HUES48 (cell line): ENCODE results near the gene KIR3DL2.
"Not testable (repeated sequence)": the region's sequence is repeated elsewhere in the genome, so short reads cannot be mapped to it uniquely, and the experiment has no call there.

ENCODE experiments used
- H3K27ac ChIP-seq: one replicate; pipeline ENCODE4 v1.7.0; 2013; ENCODE audit warnings: low read depth, low read length, inconsistent platforms
- H3K27me3 ChIP-seq: 2 replicates; pipeline ENCODE4 v1.6.1; 2013; ENCODE audit warnings: mild to moderate bottlenecking, low read length; ENCODE audit not compliant: control insufficient read depth, insufficient read depth
- H3K36me3 ChIP-seq: 2 replicates; pipeline ENCODE4 v1.6.1; 2013; ENCODE audit warnings: low read length; ENCODE audit not compliant: control insufficient read depth, insufficient read depth
- H3K4me1 ChIP-seq: 2 replicates; pipeline ENCODE4 v1.6.1; 2013; ENCODE audit warnings: mild to moderate bottlenecking, low read length; ENCODE audit not compliant: control insufficient read depth, insufficient read depth
- H3K4me3 ChIP-seq: 2 replicates; pipeline ENCODE4 v1.5.1; 2013; ENCODE audit warnings: mild to moderate bottlenecking, low read depth, low read length
- H3K9ac ChIP-seq: 2 replicates; pipeline ENCODE4 v1.6.1; 2013; ENCODE audit warnings: mild to moderate bottlenecking, low read depth, low read length, moderate library complexity
- H3K9me3 ChIP-seq: 2 replicates; pipeline ENCODE4 v1.6.1; 2013; ENCODE audit warnings: low read length; ENCODE audit not compliant: control insufficient read depth, insufficient read depth

KIR3DL2 gene

DNA sequence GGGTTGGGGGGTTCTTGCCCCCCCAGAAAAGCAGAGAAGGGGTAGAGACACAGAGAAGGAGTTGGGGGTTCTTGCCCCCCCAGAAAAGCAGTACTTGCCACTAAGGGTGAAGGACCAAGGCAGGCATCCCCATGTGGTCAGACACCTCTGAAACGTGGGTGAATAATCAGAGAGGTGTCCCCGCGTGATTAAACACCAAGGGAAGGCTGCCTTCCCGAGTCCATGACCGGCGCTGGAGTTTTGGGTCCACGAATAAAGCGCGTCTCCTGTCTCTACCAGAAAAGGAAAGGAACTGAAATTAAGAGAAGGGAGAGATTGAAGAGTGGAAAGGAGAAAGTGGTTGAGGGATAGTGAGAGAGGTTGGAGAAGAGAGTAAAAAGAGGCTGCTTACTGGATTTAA, 49.4 kb downstream of the KIR3DL2 start:
- H3K27me3 ChIP-seq, H3K9me3 ChIP-seq, H3K4me3 ChIP-seq, H3K36me3 ChIP-seq, H3K27ac ChIP-seq, H3K4me1 ChIP-seq, H3K9ac ChIP-seq: not testable (repeated sequence)

DNA sequence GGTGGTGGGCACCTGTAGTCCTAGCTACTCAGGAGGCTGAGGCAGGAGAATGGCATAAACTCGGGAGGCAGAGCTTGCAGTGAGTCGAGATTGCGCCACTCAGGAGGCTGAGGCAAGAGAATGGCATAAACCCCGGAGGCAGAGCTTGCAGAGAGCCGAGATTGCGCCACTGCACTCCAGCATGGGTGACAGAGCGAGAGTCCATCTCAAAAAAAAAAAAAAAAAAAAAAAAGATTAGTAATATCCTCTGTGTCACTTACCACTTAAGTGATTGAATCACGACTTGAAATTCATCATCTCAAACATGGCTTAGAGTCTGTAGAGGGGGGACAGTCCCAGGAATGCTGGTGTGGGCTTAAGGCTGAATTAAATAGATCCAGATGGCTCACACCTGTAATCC, 50.9 kb downstream of the KIR3DL2 start:
- not testable (repeated sequence) for H3K27me3 ChIP-seq, H3K9me3 ChIP-seq, H3K27ac ChIP-seq, H3K9ac ChIP-seq, H3K4me1 ChIP-seq, H3K4me3 ChIP-seq, H3K36me3 ChIP-seq

DNA sequence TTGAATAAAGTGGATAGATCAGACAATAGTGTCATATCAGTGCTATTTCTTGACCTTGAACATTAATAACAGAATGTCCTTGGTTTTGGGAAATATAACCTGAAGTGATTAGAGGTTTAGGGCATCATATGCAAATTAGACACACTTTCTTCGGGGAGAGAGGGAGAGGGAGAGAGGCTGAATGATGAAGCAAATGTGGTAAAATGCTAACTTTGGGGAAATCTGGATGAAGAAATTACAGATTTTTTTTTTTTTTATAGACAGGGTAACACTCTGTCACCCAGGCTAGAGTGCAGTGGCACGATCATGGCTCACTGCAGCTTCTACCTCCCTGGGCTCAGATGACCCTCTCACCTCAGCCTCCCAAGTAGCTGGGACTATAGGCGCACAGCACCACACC, 51.8 kb downstream of the KIR3DL2 start:
- Histone ChIP-seq H3K4me1 (peaks cover 9% of the 10 kb centered on the region; the same call in 1 of the 2 replicates), H3K27me3 (no peaks in the 10 kb centered on the region), H3K27ac (no peak overlapping the region), H3K9ac (no peak overlapping the region), H3K4me3 (no peak overlapping the region), H3K36me3 (no peaks in the 10 kb centered on the region), H3K9me3 (no peaks in the 10 kb centered on the region)

DNA sequence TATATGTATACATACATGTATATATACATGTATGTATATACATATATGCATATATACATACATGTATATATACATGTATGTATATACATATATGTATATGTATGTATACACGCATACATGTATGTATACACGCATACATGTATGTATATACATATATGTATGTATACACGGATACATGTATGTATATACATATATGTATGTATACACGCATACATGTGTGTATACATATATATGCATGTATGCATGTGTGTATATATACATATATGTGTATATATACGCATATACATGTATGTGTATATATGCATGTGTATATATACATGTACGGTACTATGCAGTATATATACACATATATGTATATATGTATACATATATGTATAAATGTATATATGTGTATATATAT, 53.1 kb downstream of the KIR3DL2 start:
- no peaks in the 10 kb centered on the region for H3K27me3 ChIP-seq
- no peak overlapping the region for H3K9ac ChIP-seq
- H3K4me1 ChIP-seq, result peaks cover 9% of the 10 kb centered on the region; the same call in 1 of the 2 replicates
- no peaks in the 10 kb centered on the region for H3K9me3 ChIP-seq
- no peak overlapping the region for H3K27ac ChIP-seq
- no peaks in the 10 kb centered on the region for H3K36me3 ChIP-seq
- H3K4me3 ChIP-seq, result no peak overlapping the region

DNA sequence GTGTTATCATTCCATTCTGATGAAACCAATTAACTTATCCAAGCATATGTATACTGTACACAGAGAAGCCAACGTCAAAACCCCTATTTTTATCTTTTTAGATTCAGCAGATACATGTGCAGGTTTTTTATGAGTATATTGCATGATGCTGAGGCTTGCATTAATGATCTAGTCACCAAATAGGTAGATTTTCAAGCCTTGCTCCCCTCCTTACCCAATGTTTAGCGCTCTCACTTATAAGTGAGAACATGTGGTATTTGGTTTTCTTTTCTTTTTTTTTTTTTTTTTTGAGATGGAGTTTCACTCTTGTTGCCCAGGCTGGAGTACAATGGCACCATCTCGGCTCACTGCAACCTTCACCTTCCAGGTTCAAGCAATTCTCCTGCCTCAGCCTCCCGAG, 54.0 kb downstream of the KIR3DL2 start:
- not testable (repeated sequence) for H3K9me3 ChIP-seq, H3K9ac ChIP-seq, H3K4me1 ChIP-seq

DNA sequence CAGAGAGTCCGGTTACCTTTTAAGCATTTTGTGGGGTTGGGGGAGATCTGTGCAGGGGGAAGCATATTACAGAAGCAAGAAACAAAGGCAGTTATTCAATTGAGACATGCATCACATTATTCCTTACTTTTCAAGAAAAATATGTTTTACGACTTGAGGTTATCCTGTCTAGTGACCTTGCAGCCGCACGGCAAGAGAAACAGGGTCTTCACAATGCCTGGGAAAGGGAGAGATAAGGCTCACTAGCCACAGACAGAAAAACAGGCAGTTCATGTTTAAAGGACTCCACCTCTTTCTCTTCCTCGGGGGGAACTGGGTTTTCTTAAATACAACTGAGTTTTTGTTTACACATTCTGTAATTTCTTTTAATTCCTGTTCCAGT, 55.2 kb downstream of the KIR3DL2 start:
- Histone ChIP-seq H3K4me1 (peaks cover 9% of the 10 kb centered on the region; the same call in 1 of the 2 replicates), H3K27ac (no peak overlapping the region)

More for the DNA sequence above, 54.0 kb downstream of the KIR3DL2 start:
- not testable (repeated sequence) for H3K27ac ChIP-seq, H3K4me3 ChIP-seq, H3K36me3 ChIP-seq, H3K27me3 ChIP-seq

DNA sequence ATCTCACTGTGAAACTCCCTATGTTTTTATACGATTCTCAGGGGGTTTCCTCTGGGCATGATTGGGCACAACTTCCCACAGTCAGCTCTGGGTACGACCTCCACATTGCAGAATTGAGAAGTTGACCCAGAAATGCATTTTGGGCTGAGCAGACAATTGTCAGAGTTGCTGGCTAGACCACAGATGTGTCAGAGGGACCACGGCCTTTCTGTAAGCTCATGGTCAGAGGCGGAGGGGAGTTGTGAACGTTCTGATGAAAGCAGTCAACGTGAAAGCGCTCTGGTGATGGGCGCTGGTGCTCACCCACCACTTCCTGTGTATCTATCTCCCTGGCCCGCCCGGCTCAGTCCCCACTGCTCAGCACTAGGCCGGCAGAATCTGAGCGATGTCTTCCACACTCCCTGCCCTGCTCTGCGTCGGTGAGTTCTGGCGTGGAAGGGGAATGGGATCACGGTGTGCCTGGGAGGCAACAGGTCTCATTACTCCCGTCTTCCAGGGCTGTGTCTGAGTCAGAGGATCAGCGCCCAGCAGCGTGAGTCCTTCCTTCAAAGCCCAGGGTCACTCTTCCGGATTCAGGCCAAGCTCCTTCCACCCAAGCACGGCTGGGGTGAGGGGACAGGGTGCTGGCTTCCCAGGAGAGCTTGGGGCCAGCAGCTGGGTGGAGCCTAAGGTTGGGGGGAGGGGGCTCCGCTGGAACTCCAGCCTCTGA, 55.7 kb downstream of the KIR3DL2 start, which contains the start of gene NCR1:
Gene NCR1 (plus strand): TSS at position 346 of the 709 bp plus-strand sequence. CDS start 40 bp downstream, at position 386.
- Histone ChIP-seq H3K27ac (no peak within 1 kb of the TSS), H3K9ac (no peak within 1 kb of the TSS)

More for the DNA sequence above, 55.2 kb downstream of the KIR3DL2 start:
- Histone ChIP-seq H3K9ac (no peak overlapping the region), H3K27me3 (no peaks in the 10 kb centered on the region), H3K4me3 (no peak overlapping the region), H3K36me3 (no peaks in the 10 kb centered on the region), H3K9me3 (no peaks in the 10 kb centered on the region)

DNA sequence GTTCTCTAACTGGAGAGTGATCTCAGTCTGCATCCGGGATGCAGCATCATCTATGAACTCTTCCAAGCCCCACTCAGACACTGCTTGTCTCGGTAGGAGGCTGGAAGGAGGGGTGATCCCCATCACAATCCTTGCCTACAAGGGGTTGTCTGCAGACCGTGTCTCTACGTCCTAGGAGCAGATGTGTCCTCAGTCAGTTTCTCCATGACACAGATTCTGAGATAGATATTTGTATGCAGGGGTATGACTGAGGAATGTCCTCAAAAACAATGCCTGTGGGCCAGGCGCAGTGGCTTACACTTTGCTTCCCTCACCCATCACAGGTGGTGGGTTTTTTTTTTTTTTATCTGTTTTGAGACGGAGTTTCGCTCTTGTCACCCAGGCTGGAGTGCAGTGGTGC, 56.6 kb downstream of the KIR3DL2 start:
- Histone ChIP-seq H3K4me1 (peaks cover 9% of the 10 kb centered on the region; the same call in 1 of the 2 replicates), H3K9me3 (no peaks in the 10 kb centered on the region), H3K4me3 (no peak overlapping the region), H3K27ac (no peak overlapping the region), H3K9ac (no peak overlapping the region), H3K36me3 (no peaks in the 10 kb centered on the region), H3K27me3 (no peaks in the 10 kb centered on the region)

More for the DNA sequence above, 55.7 kb downstream of the KIR3DL2 start, which contains the start of gene NCR1:
- H3K4me1 ChIP-seq, result peaks cover 9% of the 10 kb centered on the region; the same call in 1 of the 2 replicates
- H3K27me3 ChIP-seq, result no peaks in the 10 kb centered on the region
- no peaks in the 10 kb centered on the region for H3K36me3 ChIP-seq
- no peaks in the 10 kb centered on the region for H3K9me3 ChIP-seq
- H3K4me3 ChIP-seq, result no peak within 1 kb of the TSS

DNA sequence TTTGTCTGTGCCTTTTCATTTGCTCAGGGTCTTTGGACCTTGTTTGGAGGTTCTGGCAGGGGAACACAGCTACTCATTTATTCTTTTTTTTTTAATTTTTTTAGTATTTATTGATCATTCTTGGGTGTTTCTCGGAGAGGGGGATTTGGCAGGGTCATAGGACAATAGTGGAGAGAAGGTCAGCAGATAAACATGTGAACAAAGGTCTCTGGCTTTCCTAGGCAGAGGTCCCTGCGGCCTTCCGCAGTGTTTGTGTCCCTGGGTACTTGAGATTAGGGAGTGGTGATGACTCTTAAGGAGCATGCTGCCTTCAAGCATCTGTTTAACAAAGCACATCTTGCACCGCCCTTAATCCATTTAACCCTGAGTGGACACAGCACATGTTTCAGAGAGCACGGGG, 57.7 kb downstream of the KIR3DL2 start:
- H3K4me3 ChIP-seq, H3K9me3 ChIP-seq, H3K36me3 ChIP-seq, H3K27me3 ChIP-seq, H3K9ac ChIP-seq, H3K27ac ChIP-seq, H3K4me1 ChIP-seq: not testable (repeated sequence)
